MM.1S (cell line): ENCODE measurements around the gene RGS7.

ENCODE experiments used
- DNase-seq: peaks from one replicate; pipeline ENCODE4 v3.0.0-alpha.2; 2015
- H2AFZ ChIP-seq: fragments of 300-600 bp; sonication (generic); 2 replicates; pipeline ENCODE4 v1.6.0; 2016; ENCODE audit warnings: antibody characterized with exemption, low read length
- H3F3A ChIP-seq: fragments of 300-600 bp; sonication (generic); 2 replicates; pipeline ENCODE4 v1.6.1; 2016; ENCODE audit warnings: mild to moderate bottlenecking, antibody characterized with exemption, low read length, moderate library complexity, mixed read lengths; ENCODE audit not compliant: insufficient read depth
- H3K27ac ChIP-seq: fragments of 300-600 bp; sonication (generic); 2 replicates; pipeline ENCODE4 v1.5.1; 2016; ENCODE audit warnings: mild to moderate bottlenecking, low read length
- H3K27me3 ChIP-seq: fragments of 300-600 bp; sonication (generic); replicated peaks from 2 replicates; pipeline ENCODE4 v1.6.0; 2016; ENCODE audit warnings: low read length; ENCODE audit not compliant: insufficient read depth
- H3K36me3 ChIP-seq: fragments of 300-600 bp; sonication (generic); replicated peaks from 2 replicates; pipeline ENCODE4 v1.6.1; 2016; ENCODE audit warnings: mild to moderate bottlenecking, low read length, mixed read lengths; ENCODE audit not compliant: insufficient read depth
- H3K4me1 ChIP-seq: fragments of 300-600 bp; sonication (generic); 2 replicates; pipeline ENCODE4 v1.6.1; 2016; ENCODE audit warnings: low read length, mixed read lengths
- H3K4me2 ChIP-seq: fragments of 300-600 bp; sonication (generic); 2 replicates; pipeline ENCODE4 v1.6.0; 2016; ENCODE audit warnings: low read depth, low read length
- H3K4me3 ChIP-seq: fragments of 300-600 bp; sonication (generic); 2 replicates; pipeline ENCODE4 v1.5.1; 2016; ENCODE audit warnings: low read length, mixed read lengths
- H3K79me2 ChIP-seq: fragments of 300-600 bp; sonication (generic); 2 replicates; pipeline ENCODE4 v1.6.1; 2016; ENCODE audit warnings: mixed run types, low read length, mixed read lengths
- H3K9ac ChIP-seq: fragments of 300-600 bp; sonication (generic); 2 replicates; pipeline ENCODE4 v1.6.1; 2016; ENCODE audit warnings: low read length, mixed read lengths
- H3K9me2 ChIP-seq: fragments of 300-600 bp; sonication (generic); replicated peaks from 2 replicates; pipeline ENCODE4 v1.6.1; 2016; ENCODE audit warnings: mild to moderate bottlenecking, low read length, mixed read lengths; ENCODE audit not compliant: insufficient read depth
- H3K9me3 ChIP-seq: fragments of 300-600 bp; sonication (generic); replicated peaks from 2 replicates; pipeline ENCODE4 v1.6.1; 2016; ENCODE audit warnings: mild to moderate bottlenecking, low read length, mixed read lengths; ENCODE audit not compliant: insufficient read depth
- H4K20me1 ChIP-seq: fragments of 300-600 bp; sonication (generic); 2 replicates; pipeline ENCODE4 v1.6.1; 2016; ENCODE audit warnings: mild to moderate bottlenecking, low read length, moderate library complexity, mixed read lengths; ENCODE audit not compliant: insufficient read depth
- CTCF ChIP-seq: fragments of 300-600 bp; sonication (generic); IDR thresholded peaks from 2 replicates; pipeline ENCODE4 v1.5.1; 2016; ENCODE audit warnings: antibody characterized with exemption, low read length, mixed read lengths
- EZH2 ChIP-seq: fragments of 300-600 bp; sonication (generic); optimal IDR thresholded peaks from 2 replicates; pipeline ENCODE3; 2017; ENCODE audit warnings: low read depth, mild to moderate bottlenecking, antibody characterized with exemption, low read length, mixed read lengths
- EZH2phosphoT487 ChIP-seq: fragments of 300-600 bp; sonication (generic); IDR thresholded peaks from 2 replicates; pipeline ENCODE4 v1.6.1; 2018; ENCODE audit warnings: antibody characterized with exemption, low read length

RGS7 gene

GRCh38 chr1:240843798-240844197, 513.2 kb downstream of the RGS7 start:
- Histone ChIP-seq H4K20me1 (no peaks in the 10 kb centered on the region), H3K79me2 (no peaks in the 10 kb centered on the region), H3K36me3 (no peaks in the 10 kb centered on the region), H3K4me2 (peak overlapping the region; percentile 16; the same call in 1 of the 2 replicates), H2AFZ (peak overlapping the region; percentile 35; the same call in 1 of the 2 replicates), H3K27me3 (no peaks in the 10 kb centered on the region), H3K9me2 (no peaks in the 10 kb centered on the region), H3K9me3 (no peaks in the 10 kb centered on the region), H3K4me1 (no peaks in the 10 kb centered on the region), H3K27ac (no peak overlapping the region), H3F3A (no peaks in the 10 kb centered on the region), H3K4me3 (no peak overlapping the region), H3K9ac (no peak overlapping the region)
- TF ChIP-seq CTCF (no peak), EZH2phosphoT487 (no peak), EZH2 (no peak)
- DNase-seq: no peak

- H3K4me1 ChIP-seq: no peaks in the 10 kb centered on the region
- no peaks in the 10 kb centered on the region for H3K9me3 ChIP-seq
- no peak overlapping the region for H3K4me2 ChIP-seq
- no peaks in the 10 kb centered on the region for H3F3A ChIP-seq
- H3K27me3 ChIP-seq: no peaks in the 10 kb centered on the region
- no peak for TF ChIP-seq CTCF
- no peak for TF ChIP-seq EZH2
- no peak for TF ChIP-seq EZH2phosphoT487
- H3K9me2 ChIP-seq: no peaks in the 10 kb centered on the region
- H3K4me3 ChIP-seq: no peak overlapping the region
- H3K9ac ChIP-seq: no peak overlapping the region
- no peak overlapping the region for H3K27ac ChIP-seq
- H4K20me1 ChIP-seq: no peaks in the 10 kb centered on the region
- no peak overlapping the region for H2AFZ ChIP-seq
- H3K36me3 ChIP-seq: no peaks in the 10 kb centered on the region
- H3K79me2 ChIP-seq: no peaks in the 10 kb centered on the region
- no peak for DNase-seq
These were observed 520.7 kb downstream of the RGS7 start for GRCh38 chr1:240836271-240836670.

DNA sequence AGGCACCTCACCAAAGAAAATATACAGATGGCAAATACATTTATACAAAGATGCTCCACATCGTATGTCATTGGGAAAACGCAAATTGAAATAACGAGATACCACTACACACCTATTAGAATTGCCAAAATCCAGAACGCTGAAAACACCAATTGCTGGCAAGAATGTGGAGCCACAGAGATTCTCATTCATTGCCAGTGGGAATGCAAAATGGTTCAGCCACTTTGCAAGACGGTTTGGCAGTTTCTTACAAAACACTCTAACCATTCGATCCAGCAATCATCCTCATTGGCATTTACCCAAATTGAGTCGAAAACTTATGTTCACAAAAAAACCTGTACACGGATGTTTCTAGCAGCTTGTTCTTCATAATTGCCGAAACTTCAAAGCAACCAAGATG, 521.7 kb downstream of the RGS7 start:
- no peak for DNase-seq
- Histone ChIP-seq H3K79me2 (no peaks in the 10 kb centered on the region), H3K9me2 (no peaks in the 10 kb centered on the region), H3K9ac (no peak overlapping the region), H3K4me3 (no peak overlapping the region), H3K4me1 (no peaks in the 10 kb centered on the region), H3K27ac (no peak overlapping the region), H3F3A (no peaks in the 10 kb centered on the region), H3K4me2 (no peak overlapping the region), H4K20me1 (no peaks in the 10 kb centered on the region), H3K36me3 (no peaks in the 10 kb centered on the region), H3K27me3 (no peaks in the 10 kb centered on the region), H2AFZ (no peak overlapping the region), H3K9me3 (no peaks in the 10 kb centered on the region)
- no peak for TF ChIP-seq CTCF
- no peak for TF ChIP-seq EZH2
- no peak for TF ChIP-seq EZH2phosphoT487

DNA sequence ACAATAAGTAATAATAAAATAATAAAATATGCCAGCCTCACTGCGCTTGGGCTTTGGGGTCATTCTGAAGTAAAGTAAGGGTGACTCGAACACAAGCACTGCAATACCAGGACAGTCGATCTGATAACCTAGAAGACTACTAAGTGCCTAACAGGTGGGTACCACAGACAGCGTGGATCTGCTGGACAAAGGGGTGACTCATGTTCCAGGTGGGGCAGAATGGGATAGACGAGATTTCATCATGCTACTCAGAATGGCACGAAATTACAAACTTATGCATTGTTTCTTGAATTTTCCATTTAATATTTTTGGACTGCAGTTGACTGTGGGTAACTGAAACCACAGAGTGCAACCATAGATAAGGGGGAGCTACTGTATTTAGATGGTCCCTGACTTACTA, 523.9 kb downstream of the RGS7 start:
- TF ChIP-seq EZH2phosphoT487 (no peak), CTCF (no peak), EZH2 (no peak)
- Histone ChIP-seq H3F3A (no peaks in the 10 kb centered on the region), H3K9me2 (no peaks in the 10 kb centered on the region), H3K27ac (no peak overlapping the region), H2AFZ (no peak overlapping the region), H3K27me3 (no peaks in the 10 kb centered on the region), H3K4me2 (no peak overlapping the region), H3K4me1 (no peaks in the 10 kb centered on the region), H3K79me2 (no peaks in the 10 kb centered on the region), H3K4me3 (no peak overlapping the region), H3K9ac (no peak overlapping the region), H3K9me3 (no peaks in the 10 kb centered on the region), H3K36me3 (no peaks in the 10 kb centered on the region), H4K20me1 (no peaks in the 10 kb centered on the region)
- DNase-seq: no peak
